HG02678 (cell line): ENCODE measurements around the gene JAGN1.
A peak's percentile ranks its signal among the peaks of the same experiment; 100 is the strongest.
"Not testable (repeated sequence)": the region's sequence is repeated elsewhere in the genome, so short reads cannot be mapped to it uniquely, and the experiment has no call there.

Source experiments
- ATAC-seq: cut with Tn5 transposase; IDR thresholded peaks from one replicate; pipeline ENCODE4 v1.9.1; 2021; ENCODE audit warnings: mild to moderate bottlenecking, moderate library complexity; ENCODE audit not compliant: unreplicated experiment

JAGN1 gene

DNA sequence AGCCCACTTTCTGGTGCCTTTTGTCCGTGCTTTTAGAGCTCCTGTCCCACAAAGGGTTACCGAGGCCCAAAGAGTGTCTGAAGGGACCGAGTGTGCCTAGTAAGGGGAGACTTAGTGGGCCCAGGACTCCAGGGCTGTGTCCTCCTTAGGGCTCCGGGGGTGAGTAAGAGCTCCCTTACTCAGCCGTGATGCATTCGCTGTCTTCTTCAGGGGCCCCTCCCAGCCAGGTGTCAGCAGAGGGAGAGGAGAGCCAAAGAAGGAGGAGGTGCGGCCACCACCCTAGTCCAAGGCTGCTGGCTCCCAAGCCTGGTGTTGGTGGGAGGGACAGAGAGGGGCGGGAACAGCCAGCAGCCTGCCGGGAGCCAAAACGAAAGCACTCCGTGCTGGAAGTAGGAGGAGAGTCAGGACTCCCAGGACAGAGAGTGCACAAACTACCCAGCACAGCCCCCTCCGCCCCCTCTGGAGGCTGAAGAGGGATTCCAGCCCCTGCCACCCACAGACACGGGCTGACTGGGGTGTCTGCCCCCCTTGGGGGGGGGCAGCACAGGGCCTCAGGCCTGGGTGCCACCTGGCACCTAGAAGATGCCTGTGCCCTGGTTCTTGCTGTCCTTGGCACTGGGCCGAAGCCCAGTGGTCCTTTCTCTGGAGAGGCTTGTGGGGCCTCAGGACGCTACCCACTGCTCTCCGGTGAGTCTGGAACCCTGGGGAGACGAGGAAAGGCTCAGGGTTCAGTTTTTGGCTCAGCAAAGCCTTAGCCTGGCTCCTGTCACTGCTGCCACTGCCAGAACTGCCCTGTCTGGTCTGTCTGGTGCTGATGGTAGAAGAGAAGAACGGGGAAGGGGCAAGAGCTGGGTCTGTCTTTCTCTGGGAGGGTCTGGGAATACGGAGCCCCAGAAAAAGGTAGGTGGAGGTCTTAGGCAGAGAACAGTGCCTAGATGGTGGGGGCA is 26.6 kb downstream of the JAGN1 start, which contains the start of gene IL17RC:
Gene IL17RC (plus strand): TSS at position 365 of the 947 bp plus-strand sequence. CDS start 218 bp downstream, at position 583.
- no peak for ATAC-seq

DNA sequence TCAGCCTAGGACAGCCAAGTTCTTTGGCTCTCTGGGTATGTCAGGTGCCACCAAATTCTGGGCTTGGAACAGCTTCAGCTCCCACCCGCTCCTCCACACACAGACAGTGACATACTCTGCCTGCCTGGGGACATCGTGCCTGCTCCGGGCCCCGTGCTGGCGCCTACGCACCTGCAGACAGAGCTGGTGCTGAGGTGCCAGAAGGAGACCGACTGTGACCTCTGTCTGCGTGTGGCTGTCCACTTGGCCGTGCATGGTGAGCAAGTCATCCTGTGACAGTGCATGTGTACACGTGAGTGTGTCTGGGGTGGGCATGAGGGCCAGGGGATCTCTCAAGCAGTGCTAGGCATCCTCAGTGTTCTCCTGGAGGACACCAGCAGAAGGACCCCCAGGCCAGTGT is 27.4 kb downstream of the JAGN1 start:
- ATAC-seq, result no peak

DNA sequence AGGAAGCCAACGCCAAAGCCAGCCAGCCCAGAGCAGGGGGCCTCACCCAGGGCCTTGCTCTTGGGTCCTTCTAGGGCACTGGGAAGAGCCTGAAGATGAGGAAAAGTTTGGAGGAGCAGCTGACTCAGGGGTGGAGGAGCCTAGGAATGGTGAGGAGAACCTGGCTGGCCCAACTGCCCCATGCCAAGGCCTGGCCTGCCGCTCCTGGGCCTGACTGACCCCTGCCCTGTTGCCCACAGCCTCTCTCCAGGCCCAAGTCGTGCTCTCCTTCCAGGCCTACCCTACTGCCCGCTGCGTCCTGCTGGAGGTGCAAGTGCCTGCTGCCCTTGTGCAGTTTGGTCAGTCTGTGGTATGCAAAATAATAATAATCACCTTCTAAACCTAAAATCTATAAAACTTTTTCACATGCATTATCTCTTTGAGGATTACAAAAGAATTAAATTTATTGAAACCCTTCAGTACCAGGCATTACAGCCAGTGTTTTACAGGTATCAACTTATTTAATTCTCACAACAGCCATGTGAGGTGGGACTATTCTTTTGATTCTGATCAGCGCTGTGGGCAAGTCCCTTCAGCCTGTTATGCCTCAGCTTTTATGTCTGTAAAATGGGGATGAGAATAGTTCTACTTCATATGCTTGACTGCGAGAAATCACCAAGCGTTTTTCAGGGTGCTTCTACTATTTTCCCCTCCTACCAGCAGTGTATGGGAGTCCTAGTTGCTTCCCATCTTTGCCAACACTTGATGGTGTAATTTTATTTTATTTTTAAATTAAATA is 28.0 kb downstream of the JAGN1 start:
- ATAC-seq, result no peak

GRCh38 chr3:9928158-9928557 is 37.7 kb downstream of the JAGN1 start:
- no peak for ATAC-seq

DNA sequence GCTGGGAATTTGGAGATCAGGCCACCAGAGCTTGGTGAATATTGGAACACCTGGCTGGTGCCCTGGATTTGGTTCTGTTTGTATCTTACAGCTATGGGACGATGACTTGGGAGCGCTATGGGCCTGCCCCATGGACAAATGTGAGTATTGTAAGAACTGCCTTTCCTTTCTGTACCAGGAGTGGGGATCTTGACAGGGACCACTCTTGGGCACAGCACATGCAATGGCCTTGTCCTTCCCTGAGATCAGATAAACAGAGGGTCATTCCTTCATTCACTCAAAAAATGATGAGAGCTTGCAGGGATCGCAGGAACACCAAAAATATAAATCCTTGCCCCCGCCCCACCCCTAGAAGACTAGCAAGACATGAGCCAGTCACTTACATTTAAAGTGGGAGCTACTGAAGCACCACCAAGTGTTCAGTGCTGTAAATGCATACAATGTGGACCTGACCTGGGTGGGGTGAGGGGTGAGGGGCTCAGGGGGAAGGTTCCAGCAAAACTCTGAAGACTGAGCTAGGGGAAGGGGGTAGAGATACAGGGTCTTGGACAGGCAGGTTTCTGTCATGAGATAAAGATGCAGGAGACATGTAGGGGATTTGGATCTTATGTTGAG is 40.5 kb downstream of the JAGN1 start:
- no peak for ATAC-seq

- no peak for ATAC-seq
These were observed 42.1 kb downstream of the JAGN1 start for GRCh38 chr3:9932535-9932842.

DNA sequence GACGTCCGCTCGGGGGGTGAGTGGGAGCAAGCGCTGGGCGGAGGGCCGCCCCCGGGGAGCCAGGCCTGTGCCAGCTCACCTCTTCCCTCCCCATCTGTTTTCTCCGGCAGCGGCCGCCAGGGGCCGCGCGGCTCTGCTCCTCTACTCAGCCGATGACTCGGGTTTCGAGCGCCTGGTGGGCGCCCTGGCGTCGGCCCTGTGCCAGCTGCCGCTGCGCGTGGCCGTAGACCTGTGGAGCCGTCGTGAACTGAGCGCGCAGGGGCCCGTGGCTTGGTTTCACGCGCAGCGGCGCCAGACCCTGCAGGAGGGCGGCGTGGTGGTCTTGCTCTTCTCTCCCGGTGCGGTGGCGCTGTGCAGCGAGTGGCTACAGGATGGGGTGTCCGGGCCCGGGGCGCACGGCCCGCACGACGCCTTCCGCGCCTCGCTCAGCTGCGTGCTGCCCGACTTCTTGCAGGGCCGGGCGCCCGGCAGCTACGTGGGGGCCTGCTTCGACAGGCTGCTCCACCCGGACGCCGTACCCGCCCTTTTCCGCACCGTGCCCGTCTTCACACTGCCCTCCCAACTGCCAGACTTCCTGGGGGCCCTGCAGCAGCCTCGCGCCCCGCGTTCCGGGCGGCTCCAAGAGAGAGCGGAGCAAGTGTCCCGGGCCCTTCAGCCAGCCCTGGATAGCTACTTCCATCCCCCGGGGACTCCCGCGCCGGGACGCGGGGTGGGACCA is 42.6 kb downstream of the JAGN1 start:
- ATAC-seq, result peak; percentile 67

GRCh38 chr3:9933561-9934234 is 43.3 kb downstream of the JAGN1 start, which contains the start of gene CRELD1:
CRELD1 (plus strand) TSS chr3:9933834; CDS start chr3:9934439, 605 bp downstream.
- peak; percentile 85 for ATAC-seq

DNA sequence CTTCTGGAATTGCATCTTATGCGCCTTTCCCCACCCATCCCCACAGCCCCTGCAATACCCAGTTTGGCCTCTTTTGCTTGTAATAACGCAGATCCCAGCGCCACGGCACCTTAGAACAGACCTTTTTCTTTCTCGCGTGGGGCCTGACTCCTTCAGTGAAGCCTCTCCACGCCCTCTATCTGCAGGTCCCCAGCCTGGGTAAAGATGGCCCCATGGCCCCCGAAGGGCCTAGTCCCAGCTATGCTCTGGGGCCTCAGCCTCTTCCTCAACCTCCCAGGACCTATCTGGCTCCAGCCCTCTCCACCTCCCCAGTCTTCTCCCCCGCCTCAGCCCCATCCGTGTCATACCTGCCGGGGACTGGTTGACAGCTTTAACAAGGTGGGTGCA is 43.8 kb downstream of the JAGN1 start:
- no peak for ATAC-seq

GRCh38 chr3:9934993-9935392 is 44.6 kb downstream of the JAGN1 start:
- no peak for ATAC-seq

- no peak for ATAC-seq
These were observed 45.6 kb downstream of the JAGN1 start for GRCh38 chr3:9935966-9936510.

DNA sequence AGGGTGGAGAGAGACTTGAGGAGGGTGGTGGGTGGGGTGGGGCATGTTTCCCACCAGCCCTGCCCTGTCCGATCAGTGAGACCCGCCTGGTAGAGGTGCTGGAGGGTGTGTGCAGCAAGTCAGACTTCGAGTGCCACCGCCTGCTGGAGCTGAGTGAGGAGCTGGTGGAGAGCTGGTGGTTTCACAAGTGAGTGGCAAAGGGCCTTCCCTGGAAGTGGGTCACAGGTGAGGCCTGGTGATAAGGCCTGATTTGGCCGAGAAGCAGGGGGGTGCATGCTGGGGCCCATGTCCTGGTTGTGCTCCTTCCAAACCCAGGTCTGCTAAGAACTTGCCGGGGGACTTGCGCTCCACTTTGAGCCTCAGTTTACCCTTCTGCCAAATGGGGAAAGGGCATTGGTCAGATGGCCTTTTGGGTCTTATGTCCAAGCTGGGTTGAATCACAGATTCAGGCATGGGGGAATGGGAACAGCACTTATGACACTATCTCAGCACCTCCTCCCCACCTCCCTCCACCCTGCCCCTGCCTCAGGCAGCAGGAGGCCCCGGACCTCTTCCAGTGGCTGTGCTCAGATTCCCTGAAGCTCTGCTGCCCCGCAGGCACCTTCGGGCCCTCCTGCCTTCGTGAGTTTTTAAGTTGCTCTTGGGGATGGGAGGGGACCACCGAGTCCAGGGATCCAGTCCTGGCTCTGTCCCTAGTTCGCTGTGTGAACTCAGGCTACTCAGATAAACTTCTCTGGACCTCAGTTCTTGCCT is 47.3 kb downstream of the JAGN1 start:
- no peak for ATAC-seq

GRCh38 chr3:9938966-9939365 is 48.6 kb downstream of the JAGN1 start:
- no peak for ATAC-seq

- ATAC-seq, result not testable (repeated sequence)
These were observed 49.5 kb downstream of the JAGN1 start for GRCh38 chr3:9939906-9940305.

DNA sequence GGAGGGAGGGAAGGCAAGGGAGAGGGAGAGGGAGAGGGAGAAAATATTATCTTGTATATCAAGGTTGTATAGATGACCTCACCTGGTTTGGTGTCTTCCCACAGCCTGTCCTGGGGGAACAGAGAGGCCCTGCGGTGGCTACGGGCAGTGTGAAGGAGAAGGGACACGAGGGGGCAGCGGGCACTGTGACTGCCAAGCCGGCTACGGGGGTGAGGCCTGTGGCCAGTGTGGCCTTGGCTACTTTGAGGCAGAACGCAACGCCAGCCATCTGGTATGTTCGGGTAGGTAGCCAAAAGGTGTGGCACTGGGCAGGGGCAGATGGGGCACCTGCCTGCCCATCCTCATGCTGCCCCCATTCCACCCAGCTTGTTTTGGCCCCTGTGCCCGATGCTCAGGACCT is 50.3 kb downstream of the JAGN1 start:
- no peak for ATAC-seq

DNA sequence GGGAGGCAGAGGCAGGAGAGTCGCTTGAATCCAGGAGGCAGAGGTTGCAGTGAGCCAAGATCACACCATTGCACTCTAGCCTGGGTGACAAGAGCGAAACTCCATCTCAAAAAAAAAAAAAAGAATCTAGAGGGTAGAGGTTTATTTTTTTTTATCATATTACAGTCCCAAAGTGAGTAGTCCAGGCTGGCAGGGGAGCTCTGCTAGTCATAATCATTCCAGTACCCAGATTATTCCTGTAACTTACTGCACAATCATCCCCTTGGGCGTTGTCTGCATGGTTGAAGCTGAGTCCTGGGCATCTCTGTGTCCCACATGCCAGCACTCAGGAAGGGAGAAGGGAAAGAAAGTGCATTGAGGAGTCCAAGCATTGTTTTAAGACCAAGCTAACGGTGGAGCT is 51.8 kb downstream of the JAGN1 start:
- no peak for ATAC-seq

- no peak for ATAC-seq
These were observed 52.7 kb downstream of the JAGN1 start for GRCh38 chr3:9942934-9943690.
